RWPE2 (cell line): Measurements from ENCODE around the gene CD207.

Experiments used
- ATAC-seq: fragments of 200-7000 bp; cut with Tn5 transposase; 3 replicates; pipeline ENCODE4 v1.9.1; 2021; ENCODE audit warnings: low read depth
- DNase-seq: peaks from one replicate; pipeline ENCODE4 v3.0.0-alpha.2; 2020; ENCODE audit warnings: low spot score
- H3K27ac ChIP-seq: fragments of 450-650 bp; 2 replicates; pipeline ENCODE4 v1.5.1; 2017; ENCODE audit warnings: mild to moderate bottlenecking; ENCODE audit not compliant: poor library complexity, severe bottlenecking
- H3K27me3 ChIP-seq: fragments of 250-450 bp; sonication (Bioruptor Pico); 2 replicates; pipeline ENCODE4 v1.5.1; 2021; ENCODE audit warnings: mild to moderate bottlenecking, moderate library complexity; ENCODE audit not compliant: insufficient read depth, poor library complexity, severe bottlenecking
- H3K36me3 ChIP-seq: fragments of 250-450 bp; sonication (Bioruptor Pico); 2 replicates; pipeline ENCODE4 v1.5.1; 2020; ENCODE audit warnings: low read depth, mild to moderate bottlenecking, moderate library complexity
- H3K4me1 ChIP-seq: fragments of 250-450 bp; sonication (Bioruptor Pico); 2 replicates; pipeline ENCODE4 v1.5.1; 2021; ENCODE audit warnings: mild to moderate bottlenecking, moderate library complexity; ENCODE audit not compliant: insufficient read depth, poor library complexity, severe bottlenecking
- H3K4me3 ChIP-seq: fragments of 250-450 bp; sonication (Bioruptor Pico); 2 replicates; pipeline ENCODE4 v1.5.1; 2021; ENCODE audit warnings: mild to moderate bottlenecking, moderate library complexity; ENCODE audit not compliant: severe bottlenecking
- H3K9me3 ChIP-seq: fragments of 250-450 bp; sonication (Bioruptor Pico); 2 replicates; pipeline ENCODE4 v1.5.1; 2021; ENCODE audit warnings: mild to moderate bottlenecking, moderate library complexity; ENCODE audit not compliant: severe bottlenecking
- TF ChIP-seq, protein P1 (sequence below): fragments of 450-650 bp; IDR thresholded peaks from one replicate; pipeline ENCODE4 v1.5.1; 2017; ENCODE audit warnings: mild to moderate bottlenecking, moderate library complexity; ENCODE audit not compliant: poor library complexity, severe bottlenecking

The CD207 gene

DNA sequence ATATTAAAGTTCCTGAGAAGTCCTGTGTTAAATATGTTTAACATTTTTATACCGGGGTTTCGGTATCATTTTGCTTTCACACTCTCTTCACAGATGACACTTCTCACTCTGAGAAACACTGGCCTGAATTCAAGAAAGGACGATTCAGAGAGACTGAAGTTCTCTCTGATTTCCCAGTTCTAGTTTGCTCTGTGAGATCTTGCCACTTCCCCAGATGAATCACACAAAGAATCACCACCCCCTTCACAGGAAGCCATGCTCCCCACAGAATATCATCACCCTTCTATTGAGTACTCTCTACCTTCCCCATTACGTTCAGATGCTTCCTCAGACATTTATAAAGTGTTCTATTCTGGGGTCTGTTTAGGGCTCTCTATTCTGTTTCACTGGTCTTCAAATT lies 16.1 kb upstream of the CD207 start:
- DNase-seq (no peak), ATAC-seq (no peak)
- TF ChIP-seq, protein P1, sequence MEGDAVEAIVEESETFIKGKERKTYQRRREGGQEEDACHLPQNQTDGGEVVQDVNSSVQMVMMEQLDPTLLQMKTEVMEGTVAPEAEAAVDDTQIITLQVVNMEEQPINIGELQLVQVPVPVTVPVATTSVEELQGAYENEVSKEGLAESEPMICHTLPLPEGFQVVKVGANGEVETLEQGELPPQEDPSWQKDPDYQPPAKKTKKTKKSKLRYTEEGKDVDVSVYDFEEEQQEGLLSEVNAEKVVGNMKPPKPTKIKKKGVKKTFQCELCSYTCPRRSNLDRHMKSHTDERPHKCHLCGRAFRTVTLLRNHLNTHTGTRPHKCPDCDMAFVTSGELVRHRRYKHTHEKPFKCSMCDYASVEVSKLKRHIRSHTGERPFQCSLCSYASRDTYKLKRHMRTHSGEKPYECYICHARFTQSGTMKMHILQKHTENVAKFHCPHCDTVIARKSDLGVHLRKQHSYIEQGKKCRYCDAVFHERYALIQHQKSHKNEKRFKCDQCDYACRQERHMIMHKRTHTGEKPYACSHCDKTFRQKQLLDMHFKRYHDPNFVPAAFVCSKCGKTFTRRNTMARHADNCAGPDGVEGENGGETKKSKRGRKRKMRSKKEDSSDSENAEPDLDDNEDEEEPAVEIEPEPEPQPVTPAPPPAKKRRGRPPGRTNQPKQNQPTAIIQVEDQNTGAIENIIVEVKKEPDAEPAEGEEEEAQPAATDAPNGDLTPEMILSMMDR, result no peak
- no peak overlapping the region for H3K27ac ChIP-seq
- H3K4me1 ChIP-seq, result no peaks in the 10 kb centered on the region
- no peaks in the 10 kb centered on the region for H3K9me3 ChIP-seq
- no peaks in the 10 kb centered on the region for H3K36me3 ChIP-seq
- peaks cover 5% of the 10 kb centered on the region for H3K27me3 ChIP-seq
- no peak overlapping the region for H3K4me3 ChIP-seq

DNA sequence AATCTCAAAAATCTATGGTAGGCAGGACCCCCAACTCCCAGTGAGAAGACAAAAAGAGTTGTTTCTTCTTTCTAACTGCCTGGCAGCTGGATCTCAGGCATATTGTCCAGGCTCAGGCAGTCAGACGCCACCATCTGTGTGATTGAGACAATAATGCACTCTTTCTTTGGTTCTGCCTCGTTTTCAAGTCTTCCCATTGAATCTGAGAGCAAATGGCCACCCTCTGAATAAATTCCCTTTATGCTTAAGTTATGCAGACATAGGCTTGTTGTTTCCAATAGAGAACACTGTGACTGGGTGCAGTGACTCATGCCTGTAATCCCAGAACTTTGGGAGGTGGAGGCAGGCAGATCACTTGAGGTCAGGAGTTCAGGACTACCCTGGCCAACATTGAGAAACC lies 15.3 kb upstream of the CD207 start:
- Histone ChIP-seq H3K27ac (no peak overlapping the region), H3K9me3 (no peaks in the 10 kb centered on the region), H3K4me3 (no peak overlapping the region), H3K36me3 (no peaks in the 10 kb centered on the region), H3K27me3 (peaks cover 9% of the 10 kb centered on the region), H3K4me1 (no peaks in the 10 kb centered on the region)
- ATAC-seq (no peak), DNase-seq (no peak)
- TF ChIP-seq, protein P1, result no peak

DNA sequence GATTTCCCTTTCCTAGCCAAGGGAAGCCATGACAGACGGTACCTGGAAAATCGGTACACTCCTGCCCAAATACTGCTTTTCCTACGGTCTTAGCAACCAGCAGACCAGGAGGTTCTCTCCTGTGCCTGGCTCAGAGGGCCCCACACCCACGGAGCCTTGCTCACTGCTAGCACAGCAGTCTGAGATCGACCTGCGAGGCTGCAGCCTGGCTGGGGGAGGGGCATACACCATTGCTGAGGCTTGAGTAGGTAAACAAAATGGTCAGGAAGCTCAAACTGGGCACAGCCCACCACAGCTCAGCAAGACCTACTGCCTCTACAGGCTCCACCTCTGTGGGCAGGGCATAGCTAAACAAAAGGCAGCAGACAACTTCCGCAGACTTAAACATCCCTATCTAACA lies 6.8 kb upstream of the CD207 start:
- TF ChIP-seq, protein P1, result no peak
- Histone ChIP-seq H3K4me3 (no peak overlapping the region), H3K27ac (no peak overlapping the region), H3K4me1 (no peaks in the 10 kb centered on the region), H3K27me3 (peaks cover 12% of the 10 kb centered on the region), H3K9me3 (no peaks in the 10 kb centered on the region), H3K36me3 (no peaks in the 10 kb centered on the region)
- no peak for DNase-seq
- no peak for ATAC-seq

DNA sequence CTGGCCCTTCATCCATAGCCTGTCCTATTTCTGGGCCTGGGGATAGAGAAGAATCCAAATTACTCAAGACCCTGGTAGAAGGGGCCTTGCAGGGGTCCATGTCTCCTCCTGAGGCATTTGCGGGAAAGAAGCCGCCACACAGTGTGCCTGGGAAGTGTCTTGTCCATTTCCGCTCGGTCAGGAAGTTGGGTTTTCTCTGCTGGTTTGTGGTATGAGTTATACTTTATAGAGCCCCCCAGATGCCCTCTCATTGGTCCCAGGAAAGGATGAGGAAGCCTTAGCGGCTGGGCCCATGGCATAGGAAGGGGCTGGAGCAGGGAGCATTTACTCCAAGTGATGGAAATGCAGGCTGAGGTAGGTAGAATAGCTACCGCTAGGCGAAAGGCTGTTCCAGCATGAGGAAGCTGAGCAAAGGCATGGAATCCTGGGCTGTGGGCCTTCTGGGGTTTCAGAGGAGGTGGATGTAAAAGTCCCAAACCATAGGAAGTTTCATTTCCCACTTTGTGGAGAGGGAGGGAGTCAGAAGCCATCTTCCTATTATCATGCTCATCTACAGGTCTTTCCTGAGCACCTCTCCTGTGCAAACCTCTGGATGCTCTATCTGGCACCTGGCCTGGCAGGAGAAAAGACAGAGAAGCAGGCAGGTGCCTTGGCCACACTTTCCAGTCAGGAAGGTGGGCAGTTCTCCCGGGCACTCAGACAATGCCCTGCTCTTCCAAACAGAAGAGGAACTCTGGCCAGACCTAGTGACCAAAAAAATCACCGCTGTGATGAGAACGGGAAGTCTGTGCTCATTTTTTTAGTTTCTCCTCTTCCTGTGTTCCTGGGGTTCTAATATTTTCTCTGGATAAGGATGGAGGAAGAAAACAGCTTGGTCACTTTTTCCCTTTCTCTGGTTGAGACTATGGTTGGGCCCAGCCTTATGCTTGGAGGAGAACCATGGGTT lies 2.6 kb upstream of the CD207 start:
- ATAC-seq, result no peak
- Histone ChIP-seq H3K4me1 (no peaks in the 10 kb centered on the region), H3K4me3 (no peak overlapping the region), H3K36me3 (no peaks in the 10 kb centered on the region), H3K9me3 (no peaks in the 10 kb centered on the region), H3K27me3 (peaks cover 3% of the 10 kb centered on the region), H3K27ac (no peak overlapping the region)
- TF ChIP-seq, protein P1, result no peak
- DNase-seq, result no peak

- no peak for ATAC-seq
- Histone ChIP-seq H3K36me3 (no peaks in the 10 kb centered on the region), H3K4me3 (no peak overlapping the region), H3K27ac (no peak overlapping the region), H3K4me1 (no peaks in the 10 kb centered on the region), H3K9me3 (no peaks in the 10 kb centered on the region), H3K27me3 (no peaks in the 10 kb centered on the region)
- TF ChIP-seq, protein P1, result no peak
- no peak for DNase-seq
Measured at GRCh38 chr2:70834881-70835280, 735 bp downstream of the CD207 start.
